Rectal smooth muscle tissue (tissue), 1 donor: ENCODE measurements around the gene TNFSF18.

Experiments used
- H3K27ac ChIP-seq: one replicate; pipeline ENCODE4 v1.7.0; 2013; ENCODE audit warnings: low read depth, low read length, inconsistent platforms
- H3K27me3 ChIP-seq: one replicate; pipeline ENCODE4 v1.7.0; 2013; ENCODE audit warnings: low read length; ENCODE audit not compliant: control insufficient read depth, insufficient read depth
- H3K36me3 ChIP-seq: one replicate; pipeline ENCODE4 v1.7.0; 2013; ENCODE audit warnings: low read length; ENCODE audit not compliant: control insufficient read depth, insufficient read depth
- H3K4me1 ChIP-seq: one replicate; pipeline ENCODE4 v1.7.0; 2013; ENCODE audit warnings: low read length; ENCODE audit not compliant: control insufficient read depth, insufficient read depth
- H3K4me3 ChIP-seq: one replicate; pipeline ENCODE4 v1.7.0; 2013; ENCODE audit warnings: low read length
- H3K9ac ChIP-seq: one replicate; pipeline ENCODE4 v1.7.0; 2013; ENCODE audit warnings: low read length

The TNFSF18 gene

DNA sequence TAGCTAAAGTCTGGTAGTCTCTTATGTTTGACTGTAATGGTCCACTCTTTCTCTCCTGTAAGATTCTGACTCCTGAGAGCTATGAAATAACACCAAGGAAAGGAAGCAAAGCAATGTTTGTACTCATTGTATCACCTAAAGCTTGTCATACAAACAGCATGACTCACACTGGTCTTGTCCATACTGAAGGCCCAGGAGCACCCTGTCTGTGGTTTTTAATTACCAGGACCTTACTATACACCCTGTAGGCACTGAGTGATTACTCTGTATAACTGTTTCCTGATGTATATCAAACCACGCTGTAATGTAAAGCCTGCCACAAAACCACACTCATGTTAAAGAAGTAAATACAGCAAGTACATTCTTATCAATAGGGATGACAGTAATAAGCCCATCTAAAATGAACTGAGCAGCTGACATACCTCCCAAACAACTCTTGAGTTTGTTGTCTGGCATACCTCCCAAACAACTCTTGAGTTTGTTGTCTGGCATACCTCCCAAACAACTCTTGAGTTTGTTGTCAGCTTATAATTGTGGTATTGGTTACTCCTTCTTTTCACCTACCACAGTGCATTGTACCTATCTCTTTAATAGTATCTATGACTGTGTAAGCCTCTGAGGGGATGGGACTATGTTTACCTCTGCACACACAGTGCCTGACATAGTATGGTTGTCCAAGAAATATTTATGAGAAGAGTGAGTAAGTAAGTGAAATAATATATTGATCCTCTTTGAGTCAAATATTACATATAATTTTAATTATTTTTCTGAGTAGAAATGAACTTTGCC, 11.6 kb upstream of the TNFSF18 start:
- Histone ChIP-seq H3K9ac (no peak overlapping the region), H3K4me1 (no peaks in the 10 kb centered on the region), H3K36me3 (no peaks in the 10 kb centered on the region), H3K27ac (no peak overlapping the region), H3K4me3 (no peak overlapping the region), H3K27me3 (no peaks in the 10 kb centered on the region)

- Histone ChIP-seq H3K4me3 (no peak overlapping the region), H3K27ac (no peak overlapping the region), H3K27me3 (no peaks in the 10 kb centered on the region), H3K9ac (no peak overlapping the region), H3K4me1 (no peaks in the 10 kb centered on the region), H3K36me3 (no peaks in the 10 kb centered on the region)
Measured at GRCh38 chr1:173058556-173058955, 7.8 kb upstream of the TNFSF18 start.

GRCh38 chr1:173057984-173058383, 7.2 kb upstream of the TNFSF18 start:
- H3K36me3 ChIP-seq = no peaks in the 10 kb centered on the region

GRCh38 chr1:173056365-173056764, 5.6 kb upstream of the TNFSF18 start:
- peaks cover 3% of the 10 kb centered on the region for H3K4me1 ChIP-seq
- no peak overlapping the region for H3K27ac ChIP-seq
- H3K27me3 ChIP-seq = no peaks in the 10 kb centered on the region
- no peak overlapping the region for H3K4me3 ChIP-seq
- H3K36me3 ChIP-seq = no peaks in the 10 kb centered on the region
- no peak overlapping the region for H3K9ac ChIP-seq

More at GRCh38 chr1:173057984-173058383, 7.2 kb upstream of the TNFSF18 start:
- Histone ChIP-seq H3K27ac (no peak overlapping the region), H3K4me1 (no peaks in the 10 kb centered on the region), H3K9ac (no peak overlapping the region), H3K27me3 (no peaks in the 10 kb centered on the region), H3K4me3 (no peak overlapping the region)

DNA sequence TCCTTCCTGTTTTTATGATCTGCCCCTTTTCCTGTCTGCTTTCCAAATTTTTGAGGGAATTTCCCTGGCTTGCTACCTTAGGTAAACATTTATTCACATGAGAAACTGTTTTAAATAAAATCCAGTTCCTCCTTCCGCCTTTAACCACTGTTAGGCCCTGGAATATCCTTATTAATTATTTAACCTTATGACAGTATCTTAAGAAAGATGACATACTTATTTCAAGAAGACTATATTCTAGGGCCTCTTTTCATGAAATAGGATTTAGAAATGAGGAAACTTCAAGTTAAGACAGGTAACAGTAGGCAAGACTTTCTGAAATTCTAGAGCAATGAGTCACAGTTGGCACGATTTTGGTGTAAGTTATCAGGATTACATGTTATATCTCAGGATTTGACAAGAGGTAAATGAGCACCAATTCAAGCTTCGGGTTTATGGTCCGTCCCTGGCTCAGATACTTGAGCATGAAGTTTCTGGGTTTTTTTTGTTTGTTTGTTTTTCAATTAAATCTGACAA, 2.0 kb upstream of the TNFSF18 start:
- peaks cover 3% of the 10 kb centered on the region for H3K4me1 ChIP-seq
- no peaks in the 10 kb centered on the region for H3K36me3 ChIP-seq
- no peak overlapping the region for H3K27ac ChIP-seq
- no peak overlapping the region for H3K9ac ChIP-seq
- no peaks in the 10 kb centered on the region for H3K27me3 ChIP-seq
- H3K4me3 ChIP-seq = no peak overlapping the region

DNA sequence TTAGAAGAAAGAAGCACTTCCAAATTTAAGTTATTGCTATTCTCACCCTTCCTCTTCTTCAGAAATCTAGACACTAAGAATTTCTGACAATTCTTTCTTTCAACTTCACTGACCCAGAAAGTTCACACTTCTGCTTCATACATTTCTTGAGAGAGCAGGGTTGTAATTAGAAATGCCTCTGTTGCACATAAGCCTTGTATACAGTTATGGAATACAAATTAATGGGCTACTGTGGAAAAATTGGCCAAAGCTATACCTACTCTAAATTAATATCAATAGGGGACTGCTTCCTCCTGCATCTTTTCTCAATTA, 1.5 kb downstream of the TNFSF18 start:
- Histone ChIP-seq H3K9ac (no peak overlapping the region), H3K36me3 (no peaks in the 10 kb centered on the region), H3K27ac (no peak overlapping the region), H3K27me3 (no peaks in the 10 kb centered on the region), H3K4me3 (no peak overlapping the region), H3K4me1 (peaks cover 3% of the 10 kb centered on the region)

DNA sequence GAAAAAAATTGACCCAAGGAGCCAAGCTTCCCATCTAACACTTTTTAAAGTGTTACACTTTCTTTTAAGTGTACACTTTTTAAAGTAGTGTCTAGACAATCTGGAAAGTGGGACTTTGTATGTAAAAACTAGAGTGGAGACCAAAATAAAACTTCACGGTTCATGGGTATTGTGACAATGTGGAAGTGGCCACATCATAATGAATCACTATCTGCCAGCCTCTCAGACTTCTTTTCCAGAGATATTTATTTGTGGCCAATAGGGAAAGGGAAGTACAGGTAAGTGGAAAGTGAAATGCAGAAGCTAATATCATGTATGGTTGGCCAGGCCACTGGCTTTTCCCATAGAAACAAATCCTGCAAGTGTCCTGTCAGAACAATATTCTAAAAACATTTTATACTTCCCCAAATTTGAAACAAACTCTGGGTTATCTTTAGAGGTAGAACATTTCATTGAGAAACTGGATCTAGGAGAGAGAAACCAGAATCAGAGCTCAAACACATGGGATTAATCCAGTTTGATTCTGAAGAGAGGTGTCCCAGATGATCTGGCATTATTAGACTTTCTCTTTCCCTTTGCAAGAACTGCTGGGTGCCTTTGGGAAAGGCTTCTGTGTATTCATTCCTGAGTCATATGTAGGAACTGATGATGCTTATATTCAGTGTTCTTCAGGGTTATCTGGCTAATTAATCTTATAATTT, 2.0 kb downstream of the TNFSF18 start:
- no peak overlapping the region for H3K9ac ChIP-seq
- H3K4me3 ChIP-seq = no peak overlapping the region
- no peak overlapping the region for H3K27ac ChIP-seq
- no peaks in the 10 kb centered on the region for H3K27me3 ChIP-seq
- peaks cover 3% of the 10 kb centered on the region for H3K4me1 ChIP-seq
- H3K36me3 ChIP-seq = no peaks in the 10 kb centered on the region

DNA sequence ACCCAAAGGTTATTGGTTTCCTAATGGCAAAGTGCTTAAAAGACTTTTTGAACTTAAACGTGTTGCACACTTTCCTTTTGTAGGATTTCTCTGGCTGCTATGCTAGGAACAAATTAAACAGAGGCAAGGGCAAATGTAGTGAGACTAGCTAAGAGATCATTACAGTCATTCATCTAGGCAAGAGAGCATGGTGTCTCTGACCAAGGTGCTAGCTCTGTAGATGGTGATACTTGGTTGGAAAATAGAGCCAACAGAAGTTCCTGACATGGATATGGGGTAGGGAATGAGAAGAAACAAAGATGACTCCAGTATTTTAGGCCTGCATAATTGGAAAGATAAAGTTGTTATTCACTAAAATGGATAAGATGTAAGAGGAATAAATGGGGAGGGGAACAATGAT, 6.1 kb downstream of the TNFSF18 start:
- H3K9ac ChIP-seq = no peak overlapping the region
- H3K4me1 ChIP-seq = no peaks in the 10 kb centered on the region
- no peaks in the 10 kb centered on the region for H3K27me3 ChIP-seq
- H3K36me3 ChIP-seq = no peaks in the 10 kb centered on the region
- H3K27ac ChIP-seq = no peak overlapping the region
- no peak overlapping the region for H3K4me3 ChIP-seq

DNA sequence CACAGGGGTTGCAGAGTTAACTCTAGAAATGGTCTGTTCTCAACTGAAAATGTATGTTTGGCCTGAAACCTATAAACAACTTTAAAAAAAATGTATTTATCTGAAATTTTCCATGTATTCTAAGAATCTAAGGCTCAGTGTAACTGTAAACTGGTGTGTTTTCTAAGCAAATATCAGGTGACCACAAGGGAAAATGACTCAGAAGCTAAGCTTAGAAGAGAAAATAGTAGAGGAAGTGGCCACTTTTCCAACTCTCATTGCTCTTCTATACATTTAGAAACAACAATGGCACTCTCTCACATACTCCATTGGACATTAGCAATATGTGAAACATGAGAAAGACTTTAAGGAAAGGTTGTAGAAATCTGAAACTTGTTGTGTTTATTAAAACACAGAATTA, 7.5 kb downstream of the TNFSF18 start:
- H3K4me1 ChIP-seq = no peaks in the 10 kb centered on the region
- no peaks in the 10 kb centered on the region for H3K36me3 ChIP-seq
- H3K4me3 ChIP-seq = no peak overlapping the region
- H3K27me3 ChIP-seq = no peaks in the 10 kb centered on the region
- no peak overlapping the region for H3K9ac ChIP-seq
- no peak overlapping the region for H3K27ac ChIP-seq

DNA sequence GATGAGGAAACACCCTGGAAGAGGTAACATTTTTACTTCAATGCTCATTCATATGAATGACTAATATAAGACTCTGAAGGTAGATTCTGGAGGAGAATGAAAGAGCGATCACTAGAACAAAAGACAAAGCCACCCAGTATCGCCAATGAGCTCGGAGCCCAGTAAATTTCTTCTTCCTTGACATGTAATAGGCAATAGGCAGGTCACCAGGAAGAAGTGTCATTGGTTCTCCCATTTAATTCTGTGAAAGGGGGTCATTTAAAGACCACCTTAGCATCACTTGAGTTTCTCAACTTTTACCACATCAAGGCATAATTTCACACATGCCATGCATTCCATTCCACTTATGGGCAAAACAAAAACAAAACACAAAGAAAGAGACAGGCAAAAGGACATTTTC, 7.9 kb downstream of the TNFSF18 start:
- no peak overlapping the region for H3K4me3 ChIP-seq
- H3K9ac ChIP-seq = no peak overlapping the region
- H3K27me3 ChIP-seq = no peaks in the 10 kb centered on the region
- no peaks in the 10 kb centered on the region for H3K4me1 ChIP-seq
- no peaks in the 10 kb centered on the region for H3K36me3 ChIP-seq
- H3K27ac ChIP-seq = no peak overlapping the region

- H3K27me3 ChIP-seq = no peaks in the 10 kb centered on the region
- no peaks in the 10 kb centered on the region for H3K4me1 ChIP-seq
- H3K36me3 ChIP-seq = no peaks in the 10 kb centered on the region
- no peak overlapping the region for H3K9ac ChIP-seq
- H3K27ac ChIP-seq = no peak overlapping the region
- H3K4me3 ChIP-seq = no peak overlapping the region
Measured at GRCh38 chr1:173039626-173040025, 11.1 kb downstream of the TNFSF18 start.

- Histone ChIP-seq H3K36me3 (no peaks in the 10 kb centered on the region), H3K27me3 (no peaks in the 10 kb centered on the region), H3K27ac (no peak overlapping the region), H3K4me1 (no peaks in the 10 kb centered on the region), H3K4me3 (no peak overlapping the region), H3K9ac (no peak overlapping the region)
Measured at GRCh38 chr1:173038875-173039554, 11.7 kb downstream of the TNFSF18 start.
